Activated CD8-positive, alpha-beta T cell treated with anti-CD3 and anti-CD28 coated beads for 36 hours (primary cell): Measurements from ENCODE around the gene TNS3. TPM values are rescaled to one million over a fixed set of nuclear protein-coding genes. Genes with fewer than 3 reads are reported as not detected.

Experiments used
- ATAC-seq: fragments of 200-7000 bp; cut with Tn5 transposase; one replicate; pipeline ENCODE4 v1.10.0; 2021; ENCODE audit warnings: mild to moderate bottlenecking, moderate library complexity
- CTCF ChIA-PET: fragments of 350-600 bp; sonication (Branson Sonifier 250); formaldehyde crosslinking; loops from one replicate; lab custom pipeline; 2021; ENCODE audit warnings: antibody characterized with exemption; lab: Charles Lee
- POLR2A ChIA-PET: fragments of 350-600 bp; sonication (Branson Sonifier 250); formaldehyde crosslinking; loops from one replicate; lab custom pipeline; 2021; ENCODE audit warnings: antibody characterized with exemption; lab: Charles Lee
- DNase-seq: peaks from one replicate; pipeline ENCODE4 v3.0.0-alpha.2; 2020
- H3K27ac Mint-ChIP-seq: one replicate; pipeline ENCODE4 v1.8.0; 2021; ENCODE audit warnings: mild to moderate bottlenecking, mixed read lengths
- H3K27me3 Mint-ChIP-seq: one replicate; pipeline ENCODE4 v1.8.0; 2021; ENCODE audit warnings: mixed read lengths
- H3K36me3 Mint-ChIP-seq: one replicate; pipeline ENCODE4 v1.8.0; 2021; ENCODE audit warnings: low read depth, mixed read lengths
- H3K4me1 Mint-ChIP-seq: one replicate; pipeline ENCODE4 v1.8.0; 2021; ENCODE audit warnings: low read depth, mixed read lengths
- H3K4me3 Mint-ChIP-seq: one replicate; pipeline ENCODE4 v1.8.0; 2021; ENCODE audit warnings: mild to moderate bottlenecking, moderate library complexity, mixed read lengths
- H3K9me3 Mint-ChIP-seq: one replicate; pipeline ENCODE4 v1.8.0; 2021; ENCODE audit warnings: mixed read lengths
- intact Hi-C: fragments of 100-400 bp; cut with micrococcal nuclease; formaldehyde crosslinking; loops from one replicate; pipeline ENCODE4 v1.10.0; 2022
- total RNA-seq, 2 experiments: library from RNA; stranded (reverse); gene quantifications; one replicate each; pipeline ENCODE4 v1.2.3, GENCODE V29; 2021
- TF ChIP-seq, protein P1 (sequence below): fragments of 200-600 bp; IDR thresholded peaks from one replicate; pipeline ENCODE4 v1.8.0; 2022; ENCODE audit warnings: antibody characterized with exemption, mild to moderate bottlenecking

The TNS3 gene
- total RNA-seq, 2 experiments from 2014 or later: 0.04 to 0.16 TPM

DNA sequence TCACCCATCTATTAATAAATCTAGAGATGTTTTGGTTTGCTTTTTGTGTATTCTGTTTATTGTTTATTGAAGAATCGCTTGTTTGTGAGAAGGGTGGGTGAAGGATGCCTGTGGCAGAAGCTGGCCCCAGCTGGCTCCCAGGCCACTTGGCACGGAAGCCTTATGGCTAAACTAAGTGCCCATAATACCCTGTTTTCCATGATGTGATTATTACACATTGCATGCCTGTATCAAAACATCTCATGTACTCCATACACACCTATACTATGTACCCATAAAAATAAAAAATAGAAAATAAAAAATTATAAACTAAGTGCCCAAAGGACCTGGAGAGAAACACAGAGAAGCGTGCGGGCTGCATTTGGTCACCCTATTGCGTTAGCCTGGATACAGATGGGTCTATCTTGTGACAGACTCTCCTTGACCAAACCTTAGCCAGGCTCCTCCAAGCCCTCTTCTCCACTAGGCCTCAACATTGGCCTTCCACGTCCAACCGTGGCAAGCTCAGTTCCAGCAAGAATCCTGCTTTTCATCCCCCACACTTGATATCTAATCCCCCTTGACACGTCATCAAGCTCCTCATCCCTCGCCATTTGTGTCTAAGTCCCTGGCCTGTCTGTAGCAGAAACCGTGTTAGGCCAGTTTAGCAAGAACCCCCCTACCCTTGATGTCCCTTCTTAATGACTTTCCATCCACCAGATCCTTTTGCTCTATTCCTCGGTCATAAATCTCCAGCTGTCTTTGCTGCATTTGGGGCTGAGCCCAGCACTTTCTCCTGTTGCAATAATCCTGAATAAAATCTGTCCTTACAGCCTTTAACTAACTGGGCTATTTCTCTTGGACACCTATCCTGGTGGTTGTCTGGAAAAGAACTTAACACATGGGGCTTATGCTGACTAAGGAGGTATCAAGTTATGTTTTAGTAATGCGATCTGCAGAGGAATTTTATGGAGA is 245.2 kb downstream of the TNS3 start:
- H3K36me3 Mint-ChIP-seq: no peaks in the 10 kb centered on the region
- H3K27ac Mint-ChIP-seq: no peak overlapping the region
- peaks cover 3% of the 10 kb centered on the region for H3K9me3 Mint-ChIP-seq
- no peak overlapping the region for H3K4me3 Mint-ChIP-seq
- ChIA-PET CTCF (no interaction called here), POLR2A (no interaction called here)
- DNase-seq (no peak), ATAC-seq (no peak)
- intact Hi-C loops: no loop called here
- TF ChIP-seq, protein P1, sequence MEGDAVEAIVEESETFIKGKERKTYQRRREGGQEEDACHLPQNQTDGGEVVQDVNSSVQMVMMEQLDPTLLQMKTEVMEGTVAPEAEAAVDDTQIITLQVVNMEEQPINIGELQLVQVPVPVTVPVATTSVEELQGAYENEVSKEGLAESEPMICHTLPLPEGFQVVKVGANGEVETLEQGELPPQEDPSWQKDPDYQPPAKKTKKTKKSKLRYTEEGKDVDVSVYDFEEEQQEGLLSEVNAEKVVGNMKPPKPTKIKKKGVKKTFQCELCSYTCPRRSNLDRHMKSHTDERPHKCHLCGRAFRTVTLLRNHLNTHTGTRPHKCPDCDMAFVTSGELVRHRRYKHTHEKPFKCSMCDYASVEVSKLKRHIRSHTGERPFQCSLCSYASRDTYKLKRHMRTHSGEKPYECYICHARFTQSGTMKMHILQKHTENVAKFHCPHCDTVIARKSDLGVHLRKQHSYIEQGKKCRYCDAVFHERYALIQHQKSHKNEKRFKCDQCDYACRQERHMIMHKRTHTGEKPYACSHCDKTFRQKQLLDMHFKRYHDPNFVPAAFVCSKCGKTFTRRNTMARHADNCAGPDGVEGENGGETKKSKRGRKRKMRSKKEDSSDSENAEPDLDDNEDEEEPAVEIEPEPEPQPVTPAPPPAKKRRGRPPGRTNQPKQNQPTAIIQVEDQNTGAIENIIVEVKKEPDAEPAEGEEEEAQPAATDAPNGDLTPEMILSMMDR: no peak
- no peaks in the 10 kb centered on the region for H3K27me3 Mint-ChIP-seq
- H3K4me1 Mint-ChIP-seq: no peaks in the 10 kb centered on the region

DNA sequence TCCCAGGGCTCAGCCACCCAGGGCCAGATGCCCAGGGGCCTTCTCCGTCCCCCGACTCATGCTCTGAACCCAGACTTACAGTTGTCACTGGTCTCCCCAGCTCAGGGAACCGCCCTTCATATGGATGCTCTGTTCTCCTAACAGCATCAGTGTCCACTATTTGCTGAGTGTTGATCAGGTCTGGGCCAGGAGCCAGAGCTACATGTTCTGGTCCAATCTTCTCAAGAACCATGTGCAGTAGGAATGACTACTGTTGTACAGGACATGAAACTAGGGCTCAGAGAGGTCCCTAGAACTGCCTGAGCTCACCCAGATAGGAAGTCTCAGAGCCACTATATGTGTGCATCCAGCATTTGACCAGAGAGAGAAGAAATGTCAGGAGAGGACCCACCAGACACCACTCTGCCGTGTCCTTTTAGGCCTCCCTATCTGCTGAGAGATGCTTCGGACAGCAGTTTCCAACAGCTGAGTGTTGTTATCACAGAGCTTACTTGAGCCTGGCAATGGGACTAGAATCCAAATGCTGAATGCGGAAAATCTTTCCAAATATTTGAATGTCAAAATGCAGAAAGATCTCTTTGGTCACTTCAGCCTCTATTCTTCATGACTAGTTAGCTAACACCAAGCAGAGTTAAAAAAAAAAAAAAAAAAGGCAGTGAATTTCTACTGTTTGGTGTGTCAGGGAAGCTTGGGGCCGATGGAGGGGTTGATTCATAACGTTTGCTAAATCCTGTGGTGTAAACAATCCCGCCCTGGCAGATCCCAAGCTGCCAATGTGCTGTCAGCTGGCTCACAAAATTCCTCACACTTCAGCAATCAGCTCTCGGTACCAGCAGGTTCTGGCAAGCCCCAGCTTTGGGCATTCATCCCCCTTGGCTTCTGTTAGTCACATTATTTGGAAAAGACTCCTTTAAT is 246.1 kb downstream of the TNS3 start:
- ATAC-seq (no peak), DNase-seq (no peak)
- ChIA-PET POLR2A (no interaction called here), CTCF (interaction anchor here (0.9 kb wide), 1 partner anchor 21 kb away, joined by 3 read pairs; no protein-coding TSS in a partner anchor)
- Mint-ChIP-seq H3K36me3 (no peaks in the 10 kb centered on the region), H3K27me3 (no peaks in the 10 kb centered on the region), H3K27ac (no peak overlapping the region), H3K9me3 (peaks cover 3% of the 10 kb centered on the region), H3K4me1 (no peaks in the 10 kb centered on the region), H3K4me3 (no peak overlapping the region)
- intact Hi-C loops: no loop called here
- TF ChIP-seq, protein P1: no peak

DNA sequence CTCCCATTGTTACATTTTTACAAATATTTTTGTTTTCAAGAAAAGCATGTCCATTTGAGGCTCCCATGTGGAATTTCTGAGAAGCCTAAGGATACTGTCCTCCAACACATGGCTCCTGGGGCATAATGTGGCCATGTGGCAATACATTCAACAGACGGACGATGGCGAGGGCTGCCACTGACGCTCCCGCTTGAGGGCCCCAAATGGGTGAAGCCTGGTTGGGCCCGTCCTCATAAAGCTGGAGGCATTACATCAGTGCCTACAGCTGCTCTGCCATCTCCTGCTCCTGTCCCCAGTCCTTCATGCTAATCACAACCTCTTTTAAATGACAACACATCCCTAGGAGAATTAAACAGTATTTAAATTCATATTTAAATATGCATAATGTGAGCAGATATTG is 246.8 kb downstream of the TNS3 start:
- peaks cover 3% of the 10 kb centered on the region for H3K9me3 Mint-ChIP-seq
- no peak overlapping the region for H3K27ac Mint-ChIP-seq
- ATAC-seq (no peak), DNase-seq (no peak)
- H3K4me3 Mint-ChIP-seq: no peak overlapping the region
- TF ChIP-seq, protein P1: no peak
- POLR2A ChIA-PET: no interaction called here
- intact Hi-C loops: no loop called here
- no peaks in the 10 kb centered on the region for H3K4me1 Mint-ChIP-seq
- no peaks in the 10 kb centered on the region for H3K27me3 Mint-ChIP-seq
- H3K36me3 Mint-ChIP-seq: no peaks in the 10 kb centered on the region
- CTCF ChIA-PET: interaction anchor here (0.9 kb wide), 1 partner anchor 21 kb away, joined by 3 read pairs; no protein-coding TSS in a partner anchor

DNA sequence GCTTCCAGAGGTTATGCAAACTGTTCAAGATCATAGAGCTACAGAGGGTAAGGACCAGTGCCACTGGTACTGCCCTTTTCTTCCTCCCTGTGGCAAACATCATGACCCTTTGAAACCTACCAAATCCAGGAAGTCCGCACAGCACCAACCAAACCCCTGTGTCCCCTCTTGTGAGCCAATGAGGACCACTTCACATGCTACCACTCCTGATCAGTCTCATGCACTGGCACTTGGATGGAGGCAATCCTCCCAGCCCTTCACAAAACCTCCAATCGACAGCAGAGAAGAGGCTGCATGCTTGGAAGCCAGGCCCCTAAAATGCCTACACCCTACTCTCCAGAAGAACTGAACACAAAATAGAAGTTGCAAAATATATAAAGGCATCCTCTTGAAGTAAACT is 248.0 kb downstream of the TNS3 start:
- Mint-ChIP-seq H3K4me3 (no peak overlapping the region), H3K36me3 (no peaks in the 10 kb centered on the region), H3K27me3 (no peaks in the 10 kb centered on the region), H3K9me3 (peaks cover 3% of the 10 kb centered on the region), H3K4me1 (no peaks in the 10 kb centered on the region), H3K27ac (no peak overlapping the region)
- intact Hi-C loops: no loop called here
- CTCF ChIA-PET: no interaction called here
- TF ChIP-seq, protein P1: no peak
- DNase-seq (no peak), ATAC-seq (no peak)
- POLR2A ChIA-PET: no interaction called here
